HEK293 (cell line): ENCODE results near the gene C19orf73.

Experiments
- CTCF ChIA-PET: fragments of 350-600 bp; formaldehyde crosslinking; extraction: SDS; loops from one replicate; lab custom pipeline; 2021; ENCODE audit warnings: antibody characterized with exemption; lab: Yijun Ruan, JAX
- POLR2A ChIA-PET: fragments of 300-600 bp; formaldehyde crosslinking; extraction: SDS; loops from one replicate; lab custom pipeline; 2020; ENCODE audit warnings: antibody characterized with exemption, inconsistent platforms; lab: Yijun Ruan, JAX
- H3K27ac ChIP-seq: fragments of 200-500 bp; sonication (Bioruptor generic); 2 replicates; pipeline ENCODE4 v1.5.1; 2014; ENCODE audit warnings: low read depth, low read length, control low read depth, inconsistent platforms; ENCODE audit errors: extremely low read depth
- H3K36me3 ChIP-seq, 2 experiments: fragments of 200-500 bp in 1 of 2; sonication (Bioruptor generic) in 1 of 2; 1 replicate in 1 of 2; 2 replicates in 1 of 2; pipeline ENCODE4 v1.5.1; 2014 to 2017; ENCODE audit warnings: inconsistent platforms in 2 of 2, low read length in 2 of 2; ENCODE audit not compliant: control insufficient read depth in 2 of 2, insufficient read depth in 1 of 2
- H3K4me1 ChIP-seq: fragments of 200-500 bp; sonication (Bioruptor generic); 2 replicates; pipeline ENCODE4 v1.5.1; 2014; ENCODE audit warnings: mild to moderate bottlenecking, low read length, inconsistent platforms; ENCODE audit not compliant: control insufficient read depth, insufficient read depth
- H3K4me3 ChIP-seq: 2 replicates; pipeline ENCODE4 v1.5.1; 2011; ENCODE audit warnings: low read depth, mild to moderate bottlenecking, control low read depth, low read length, moderate library complexity
- H3K9me3 ChIP-seq: fragments of 200-500 bp; sonication (Bioruptor generic); 2 replicates; pipeline ENCODE4 v1.5.1; 2014; ENCODE audit warnings: low read depth, low read length, inconsistent platforms; ENCODE audit not compliant: control insufficient read depth, insufficient read depth
- KLF8 ChIP-seq: fragments of 450-650 bp; formaldehyde crosslinking; IDR thresholded peaks from 2 replicates; pipeline ENCODE4 v1.5.1; 2016; ENCODE audit warnings: missing biosample characterization, missing genetic modification characterization
- YY2 ChIP-seq: fragments of 450-650 bp; formaldehyde crosslinking; IDR thresholded peaks from 2 replicates; pipeline ENCODE4 v1.5.1; 2016; ENCODE audit warnings: missing biosample characterization, missing genetic modification characterization
- ZBTB17 ChIP-seq: fragments of 450-650 bp; formaldehyde crosslinking; IDR thresholded peaks from 2 replicates; pipeline ENCODE4 v1.5.1; 2016; ENCODE audit warnings: missing biosample characterization, missing genetic modification characterization
- ZFHX2 ChIP-seq: fragments of 450-650 bp; formaldehyde crosslinking; conservative IDR thresholded peaks from 2 replicates; pipeline ENCODE4 v1.5.1; 2016; ENCODE audit warnings: missing biosample characterization, missing genetic modification characterization
- ZNF2 ChIP-seq: fragments of 450-650 bp; formaldehyde crosslinking; IDR thresholded peaks from 2 replicates; pipeline ENCODE4 v1.5.1; 2016; ENCODE audit warnings: missing biosample characterization, missing genetic modification characterization
- ZNF335 ChIP-seq: fragments of 450-650 bp; formaldehyde crosslinking; conservative IDR thresholded peaks from 2 replicates; pipeline ENCODE4 v1.5.1; 2016; ENCODE audit warnings: missing biosample characterization, missing genetic modification characterization
- ZNF341 ChIP-seq: fragments of 450-650 bp; formaldehyde crosslinking; IDR thresholded peaks from 2 replicates; pipeline ENCODE4; 2016; ENCODE audit warnings: low read depth, missing biosample characterization, missing genetic modification characterization
- ZNF366 ChIP-seq: fragments of 450-650 bp; formaldehyde crosslinking; conservative IDR thresholded peaks from 2 replicates; pipeline ENCODE4 v1.5.1; 2016; ENCODE audit warnings: missing biosample characterization, missing genetic modification characterization
- ZNF660 ChIP-seq: fragments of 450-650 bp; IDR thresholded peaks from 2 replicates; pipeline ENCODE4 v1.5.1; 2018; ENCODE audit warnings: missing biosample characterization, mild to moderate bottlenecking, missing genetic modification characterization
- ZNF76 ChIP-seq: fragments of 450-650 bp; formaldehyde crosslinking; IDR thresholded peaks from 2 replicates; pipeline ENCODE4; 2016; ENCODE audit warnings: low read depth, missing biosample characterization, missing genetic modification characterization, borderline replicate concordance
- ZNF843 ChIP-seq: fragments of 450-650 bp; formaldehyde crosslinking; IDR thresholded peaks from 2 replicates; pipeline ENCODE4 v1.5.1; 2016; ENCODE audit warnings: missing biosample characterization, missing genetic modification characterization
- TF ChIP-seq, protein P1 (sequence below): fragments of 450-650 bp; formaldehyde crosslinking; IDR thresholded peaks from 2 replicates; pipeline ENCODE4 v1.5.1; 2017; ENCODE audit warnings: missing biosample characterization, missing genetic modification characterization
- TF ChIP-seq, protein P2 (sequence below): fragments of 450-650 bp; formaldehyde crosslinking; IDR thresholded peaks from 2 replicates; pipeline ENCODE4 v1.5.1; 2016; ENCODE audit warnings: missing biosample characterization, missing genetic modification characterization
- TF ChIP-seq, protein P3 (sequence below): fragments of 450-650 bp; formaldehyde crosslinking; conservative IDR thresholded peaks from 2 replicates; pipeline ENCODE4 v1.5.1; 2016; ENCODE audit warnings: low read depth, missing biosample characterization, missing genetic modification characterization
- TF ChIP-seq, protein P4 (sequence below): fragments of 450-650 bp; formaldehyde crosslinking; IDR thresholded peaks from 2 replicates; pipeline ENCODE4 v1.5.1; 2017; ENCODE audit warnings: missing biosample characterization, missing genetic modification characterization
- TF ChIP-seq, protein P5 (sequence below): fragments of 450-650 bp; formaldehyde crosslinking; IDR thresholded peaks from 2 replicates; pipeline ENCODE4 v1.5.1; 2016; ENCODE audit warnings: missing biosample characterization, missing genetic modification characterization
- TF ChIP-seq, protein P6 (sequence below): fragments of 450-650 bp; formaldehyde crosslinking; IDR thresholded peaks from 2 replicates; pipeline ENCODE4 v1.5.1; 2017; ENCODE audit warnings: missing biosample characterization, missing genetic modification characterization

The C19orf73 gene

DNA sequence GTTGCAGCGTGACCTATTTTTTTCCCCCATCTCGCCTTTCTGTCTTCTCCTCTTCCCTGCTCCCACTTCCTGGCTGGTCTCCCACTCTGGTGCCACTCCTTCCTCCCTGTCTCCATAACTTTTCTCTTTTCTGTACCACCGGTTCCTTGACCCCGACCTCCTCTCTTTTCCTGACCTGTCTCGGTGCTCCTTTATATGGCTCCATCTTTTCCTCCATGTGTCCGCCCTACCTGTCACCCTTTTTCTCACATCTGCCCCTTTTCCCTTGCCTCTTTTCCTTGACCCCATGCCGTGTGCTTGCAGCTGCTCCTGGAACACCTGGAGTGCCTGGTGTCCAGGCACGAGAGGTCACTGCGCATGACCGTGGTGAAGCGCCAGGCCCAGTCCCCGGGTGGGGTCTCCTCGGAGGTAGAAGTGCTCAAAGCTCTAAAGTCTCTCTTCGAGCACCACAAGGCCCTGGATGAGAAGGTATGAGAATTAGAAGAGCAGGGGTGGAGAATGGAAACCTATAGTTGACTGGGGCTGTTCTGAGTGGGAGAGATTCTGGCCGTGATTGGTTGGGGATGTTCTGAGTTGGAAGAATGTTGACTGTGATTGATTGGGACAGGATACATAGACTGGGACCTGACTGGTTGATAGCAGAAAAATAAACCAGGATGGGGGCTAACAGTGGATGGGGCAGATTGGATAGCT lies 9.7 kb upstream of the C19orf73 start:
- no peak overlapping the region for H3K27ac ChIP-seq
- CTCF ChIA-PET: interaction anchor here (0.6 to 3.2 kb wide), 10 partner anchors 15 to 202 kb away, joined by 3 to 20 read pairs (median 4); partner anchors contain the start of gene LIN7B

More for the DNA sequence above, 9.7 kb upstream of the C19orf73 start:
- no peaks in the 10 kb centered on the region for H3K9me3 ChIP-seq
- peaks cover 7% of the 10 kb centered on the region for H3K4me1 ChIP-seq
- TF ChIP-seq, protein P1, sequence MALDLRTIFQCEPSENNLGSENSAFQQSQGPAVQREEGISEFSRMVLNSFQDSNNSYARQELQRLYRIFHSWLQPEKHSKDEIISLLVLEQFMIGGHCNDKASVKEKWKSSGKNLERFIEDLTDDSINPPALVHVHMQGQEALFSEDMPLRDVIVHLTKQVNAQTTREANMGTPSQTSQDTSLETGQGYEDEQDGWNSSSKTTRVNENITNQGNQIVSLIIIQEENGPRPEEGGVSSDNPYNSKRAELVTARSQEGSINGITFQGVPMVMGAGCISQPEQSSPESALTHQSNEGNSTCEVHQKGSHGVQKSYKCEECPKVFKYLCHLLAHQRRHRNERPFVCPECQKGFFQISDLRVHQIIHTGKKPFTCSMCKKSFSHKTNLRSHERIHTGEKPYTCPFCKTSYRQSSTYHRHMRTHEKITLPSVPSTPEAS: no peak
- TF ChIP-seq, protein P2, sequence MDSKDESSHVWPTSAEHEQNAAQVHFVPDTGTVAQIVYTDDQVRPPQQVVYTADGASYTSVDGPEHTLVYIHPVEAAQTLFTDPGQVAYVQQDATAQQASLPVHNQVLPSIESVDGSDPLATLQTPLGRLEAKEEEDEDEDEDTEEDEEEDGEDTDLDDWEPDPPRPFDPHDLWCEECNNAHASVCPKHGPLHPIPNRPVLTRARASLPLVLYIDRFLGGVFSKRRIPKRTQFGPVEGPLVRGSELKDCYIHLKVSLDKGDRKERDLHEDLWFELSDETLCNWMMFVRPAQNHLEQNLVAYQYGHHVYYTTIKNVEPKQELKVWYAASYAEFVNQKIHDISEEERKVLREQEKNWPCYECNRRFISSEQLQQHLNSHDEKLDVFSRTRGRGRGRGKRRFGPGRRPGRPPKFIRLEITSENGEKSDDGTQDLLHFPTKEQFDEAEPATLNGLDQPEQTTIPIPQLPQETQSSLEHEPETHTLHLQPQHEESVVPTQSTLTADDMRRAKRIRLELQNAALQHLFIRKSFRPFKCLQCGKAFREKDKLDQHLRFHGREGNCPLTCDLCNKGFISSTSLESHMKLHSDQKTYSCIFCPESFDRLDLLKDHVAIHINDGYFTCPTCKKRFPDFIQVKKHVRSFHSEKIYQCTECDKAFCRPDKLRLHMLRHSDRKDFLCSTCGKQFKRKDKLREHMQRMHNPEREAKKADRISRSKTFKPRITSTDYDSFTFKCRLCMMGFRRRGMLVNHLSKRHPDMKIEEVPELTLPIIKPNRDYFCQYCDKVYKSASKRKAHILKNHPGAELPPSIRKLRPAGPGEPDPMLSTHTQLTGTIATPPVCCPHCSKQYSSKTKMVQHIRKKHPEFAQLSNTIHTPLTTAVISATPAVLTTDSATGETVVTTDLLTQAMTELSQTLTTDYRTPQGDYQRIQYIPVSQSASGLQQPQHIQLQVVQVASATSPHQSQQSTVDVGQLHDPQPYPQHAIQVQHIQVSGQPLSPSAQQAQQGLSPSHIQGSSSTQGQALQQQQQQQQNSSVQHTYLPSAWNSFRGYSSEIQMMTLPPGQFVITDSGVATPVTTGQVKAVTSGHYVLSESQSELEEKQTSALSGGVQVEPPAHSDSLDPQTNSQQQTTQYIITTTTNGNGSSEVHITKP (tag by site-specific recombination): 0 out of 2 replicates have a peak, but pooled peaks have one; percentile 4
- TF ChIP-seq ZNF366 (tag by site-specific recombination): peak; percentile 48; the same call in 1 of the 2 replicates
- peak; percentile 7; the same call in 1 of the 2 replicates for TF ChIP-seq KLF8 (tag by site-specific recombination)
- TF ChIP-seq ZNF335 (tag by site-specific recombination): peak; percentile 37; the same call in 1 of the 2 replicates
- TF ChIP-seq, protein P3, sequence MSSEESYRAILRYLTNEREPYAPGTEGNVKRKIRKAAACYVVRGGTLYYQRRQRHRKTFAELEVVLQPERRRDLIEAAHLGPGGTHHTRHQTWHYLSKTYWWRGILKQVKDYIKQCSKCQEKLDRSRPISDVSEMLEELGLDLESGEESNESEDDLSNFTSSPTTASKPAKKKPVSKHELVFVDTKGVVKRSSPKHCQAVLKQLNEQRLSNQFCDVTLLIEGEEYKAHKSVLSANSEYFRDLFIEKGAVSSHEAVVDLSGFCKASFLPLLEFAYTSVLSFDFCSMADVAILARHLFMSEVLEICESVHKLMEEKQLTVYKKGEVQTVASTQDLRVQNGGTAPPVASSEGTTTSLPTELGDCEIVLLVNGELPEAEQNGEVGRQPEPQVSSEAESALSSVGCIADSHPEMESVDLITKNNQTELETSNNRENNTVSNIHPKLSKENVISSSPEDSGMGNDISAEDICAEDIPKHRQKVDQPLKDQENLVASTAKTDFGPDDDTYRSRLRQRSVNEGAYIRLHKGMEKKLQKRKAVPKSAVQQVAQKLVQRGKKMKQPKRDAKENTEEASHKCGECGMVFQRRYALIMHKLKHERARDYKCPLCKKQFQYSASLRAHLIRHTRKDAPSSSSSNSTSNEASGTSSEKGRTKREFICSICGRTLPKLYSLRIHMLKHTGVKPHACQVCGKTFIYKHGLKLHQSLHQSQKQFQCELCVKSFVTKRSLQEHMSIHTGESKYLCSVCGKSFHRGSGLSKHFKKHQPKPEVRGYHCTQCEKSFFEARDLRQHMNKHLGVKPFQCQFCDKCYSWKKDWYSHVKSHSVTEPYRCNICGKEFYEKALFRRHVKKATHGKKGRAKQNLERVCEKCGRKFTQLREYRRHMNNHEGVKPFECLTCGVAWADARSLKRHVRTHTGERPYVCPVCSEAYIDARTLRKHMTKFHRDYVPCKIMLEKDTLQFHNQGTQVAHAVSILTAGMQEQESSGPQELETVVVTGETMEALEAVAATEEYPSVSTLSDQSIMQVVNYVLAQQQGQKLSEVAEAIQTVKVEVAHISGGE: peak; percentile 44; the same call in 1 of the 2 replicates
- TF ChIP-seq ZNF2 (tag by site-specific recombination): no peak
- TF ChIP-seq ZNF660: no peak
- TF ChIP-seq, protein P4, sequence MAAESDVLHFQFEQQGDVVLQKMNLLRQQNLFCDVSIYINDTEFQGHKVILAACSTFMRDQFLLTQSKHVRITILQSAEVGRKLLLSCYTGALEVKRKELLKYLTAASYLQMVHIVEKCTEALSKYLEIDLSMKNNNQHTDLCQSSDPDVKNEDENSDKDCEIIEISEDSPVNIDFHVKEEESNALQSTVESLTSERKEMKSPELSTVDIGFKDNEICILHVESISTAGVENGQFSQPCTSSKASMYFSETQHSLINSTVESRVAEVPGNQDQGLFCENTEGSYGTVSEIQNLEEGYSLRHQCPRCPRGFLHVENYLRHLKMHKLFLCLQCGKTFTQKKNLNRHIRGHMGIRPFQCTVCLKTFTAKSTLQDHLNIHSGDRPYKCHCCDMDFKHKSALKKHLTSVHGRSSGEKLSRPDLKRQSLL (tag by site-specific recombination): 0 out of 2 replicates have a peak, but pooled peaks have one; percentile 39
- TF ChIP-seq ZNF76 (tag by site-specific recombination): 0 out of 2 replicates have a peak, but pooled peaks have one; percentile 38
- peak; percentile 57; the same call in 1 of the 2 replicates for TF ChIP-seq YY2 (tag by site-specific recombination)
- TF ChIP-seq ZBTB17: peak; percentile 46; the same call in 1 of the 2 replicates
- TF ChIP-seq, protein P5, sequence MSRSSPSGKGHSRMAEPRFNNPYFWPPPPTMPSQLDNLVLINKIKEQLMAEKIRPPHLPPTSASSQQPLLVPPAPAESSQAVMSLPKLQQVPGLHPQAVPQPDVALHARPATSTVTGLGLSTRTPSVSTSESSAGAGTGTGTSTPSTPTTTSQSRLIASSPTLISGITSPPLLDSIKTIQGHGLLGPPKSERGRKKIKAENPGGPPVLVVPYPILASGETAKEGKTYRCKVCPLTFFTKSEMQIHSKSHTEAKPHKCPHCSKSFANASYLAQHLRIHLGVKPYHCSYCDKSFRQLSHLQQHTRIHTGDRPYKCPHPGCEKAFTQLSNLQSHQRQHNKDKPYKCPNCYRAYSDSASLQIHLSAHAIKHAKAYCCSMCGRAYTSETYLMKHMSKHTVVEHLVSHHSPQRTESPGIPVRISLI (tag by site-specific recombination): peak; percentile 61; the same call in 1 of the 2 replicates
- peak; percentile 54 for TF ChIP-seq ZFHX2 (tag by site-specific recombination)
- no peak for TF ChIP-seq ZNF843 (tag by site-specific recombination)
- peak; percentile 84 for TF ChIP-seq ZNF341 (tag by site-specific recombination)
- TF ChIP-seq, protein P6, sequence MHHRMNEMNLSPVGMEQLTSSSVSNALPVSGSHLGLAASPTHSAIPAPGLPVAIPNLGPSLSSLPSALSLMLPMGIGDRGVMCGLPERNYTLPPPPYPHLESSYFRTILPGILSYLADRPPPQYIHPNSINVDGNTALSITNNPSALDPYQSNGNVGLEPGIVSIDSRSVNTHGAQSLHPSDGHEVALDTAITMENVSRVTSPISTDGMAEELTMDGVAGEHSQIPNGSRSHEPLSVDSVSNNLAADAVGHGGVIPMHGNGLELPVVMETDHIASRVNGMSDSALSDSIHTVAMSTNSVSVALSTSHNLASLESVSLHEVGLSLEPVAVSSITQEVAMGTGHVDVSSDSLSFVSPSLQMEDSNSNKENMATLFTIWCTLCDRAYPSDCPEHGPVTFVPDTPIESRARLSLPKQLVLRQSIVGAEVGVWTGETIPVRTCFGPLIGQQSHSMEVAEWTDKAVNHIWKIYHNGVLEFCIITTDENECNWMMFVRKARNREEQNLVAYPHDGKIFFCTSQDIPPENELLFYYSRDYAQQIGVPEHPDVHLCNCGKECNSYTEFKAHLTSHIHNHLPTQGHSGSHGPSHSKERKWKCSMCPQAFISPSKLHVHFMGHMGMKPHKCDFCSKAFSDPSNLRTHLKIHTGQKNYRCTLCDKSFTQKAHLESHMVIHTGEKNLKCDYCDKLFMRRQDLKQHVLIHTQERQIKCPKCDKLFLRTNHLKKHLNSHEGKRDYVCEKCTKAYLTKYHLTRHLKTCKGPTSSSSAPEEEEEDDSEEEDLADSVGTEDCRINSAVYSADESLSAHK (tag by site-specific recombination): no peak
- H3K4me3 ChIP-seq: no peak overlapping the region
- POLR2A ChIA-PET: interaction anchor here (0.5 to 1.4 kb wide), 12 partner anchors 9 to 69 kb away, joined by 4 to 27 read pairs (median 8); partner anchors contain the start of genes C19orf73, LIN7B and PPFIA3
- peaks cover 0 to 18% of the 10 kb centered on the region in 2 experiments; a peak in 2 of 3 replicates for H3K36me3 ChIP-seq
